Uterus (tissue), 4 donors: ENCODE results near the gene NOX3. TPM values are rescaled to one million over a fixed set of nuclear protein-coding genes. Genes with fewer than 3 reads are reported as not detected.

Experiments
- DNase-seq, 2 donors: peaks; one replicate each; pipeline ENCODE4 v3.0.0-alpha.2; 2019 to 2020
- H3K27ac ChIP-seq, 2 donors: fragments of 200-600 bp; sonication (generic); 1 replicate in 1 of 2; 2 replicates in 1 of 2; pipeline ENCODE4 v1.5.1; 2016 to 2018
- H3K27me3 ChIP-seq, 2 donors: fragments of 200-600 bp; sonication (generic); one replicate each; pipeline ENCODE4 v1.5.1; 2018 to 2019; ENCODE audit warnings: control low read depth in 1 of 2
- H3K36me3 ChIP-seq, 2 donors: fragments of 200-600 bp; sonication (generic); one replicate each; pipeline ENCODE4 v1.5.1; 2019; ENCODE audit warnings: control low read depth in 1 of 2
- H3K4me1 ChIP-seq, 2 donors: fragments of 200-600 bp; sonication (generic); one replicate each; pipeline ENCODE4 v1.5.1; 2018 to 2019; ENCODE audit warnings: control low read depth in 1 of 2
- H3K4me3 ChIP-seq, 2 donors: fragments of 200-600 bp; sonication (generic); 1 replicate in 1 of 2; 2 replicates in 1 of 2; pipeline ENCODE4 v1.5.1; 2018 to 2019; ENCODE audit warnings: mild to moderate bottlenecking in 1 of 2
- H3K9me3 ChIP-seq, 2 donors: fragments of 200-600 bp; sonication (generic); one replicate each; pipeline ENCODE4 v1.5.1; 2019; ENCODE audit warnings: control low read depth in 1 of 2
- CTCF ChIP-seq, 4 experiments: fragments of 200-600 bp in 2 of 4; fragments of 450-650 bp in 2 of 4; sonication (generic) in 2 of 4; IDR thresholded peaks; one replicate each; pipeline ENCODE4 v1.5.1; 2016 to 2019; ENCODE audit warnings: antibody characterized with exemption in 4 of 4, mild to moderate bottlenecking in 2 of 4, moderate library complexity in 1 of 4
- POLR2A ChIP-seq, 2 donors: fragments of 450-650 bp; IDR thresholded peaks; one replicate each; pipeline ENCODE4 v1.6.1; 2016; ENCODE audit warnings: antibody characterized with exemption in 2 of 2, mild to moderate bottlenecking in 1 of 2, moderate library complexity in 1 of 2
- intact Hi-C: fragments of 100-400 bp; cut with DNase I; formaldehyde crosslinking; loops from one replicate; pipeline ENCODE4 v1.15.1; 2023; ENCODE audit warnings: low total_unique reads
- total RNA-seq, 4 donors: library from RNA; depleted of rRNA in 3 of 4; stranded (reverse); fragments of >200 nt in 3 of 4; gene quantifications; one replicate each; pipeline versions ENCODE4 v1.1.0 to v1.2.4, GENCODE V29; 2014 to 2023
- donor health status: DM: yes; HTN: yes; CAD: no.

Gene NOX3
- total RNA-seq, 4 donors from 2014 or later: not detected

- Histone ChIP-seq H3K9me3 (no peaks in the 10 kb centered on the region), H3K27ac (no peak overlapping the region), H3K4me1 (no peaks in the 10 kb centered on the region), H3K27me3 (no peaks in the 10 kb centered on the region), H3K36me3 (no peaks in the 10 kb centered on the region), H3K4me3 (no peak overlapping the region)
- DNase-seq: no peak
- intact Hi-C loops: no loop called here
- no peak for TF ChIP-seq POLR2A (IDR thresholded peaks at IDR 0.05)
- no peak for TF ChIP-seq CTCF (IDR thresholded peaks at IDR 0.05)
Measured at GRCh38 chr6:155432293-155432692, 23.3 kb downstream of the NOX3 start.

GRCh38 chr6:155429321-155429893 is 26.2 kb downstream of the NOX3 start:
- Histone ChIP-seq H3K27me3 (no peaks in the 10 kb centered on the region), H3K9me3 (no peaks in the 10 kb centered on the region), H3K27ac (no peak overlapping the region), H3K36me3 (no peaks in the 10 kb centered on the region), H3K4me3 (no peak overlapping the region), H3K4me1 (no peaks in the 10 kb centered on the region)
- TF ChIP-seq POLR2A (IDR thresholded peaks at IDR 0.05): no peak
- no peak for TF ChIP-seq CTCF (IDR thresholded peaks at IDR 0.05)
- intact Hi-C loops: no loop called here
- DNase-seq: no peak

GRCh38 chr6:155426408-155426945 is 29.2 kb downstream of the NOX3 start:
- H3K27ac ChIP-seq: no peak overlapping the region
- H3K27me3 ChIP-seq: no peaks in the 10 kb centered on the region
- no peak overlapping the region for H3K4me3 ChIP-seq
- TF ChIP-seq POLR2A (IDR thresholded peaks at IDR 0.05): no peak
- TF ChIP-seq CTCF (IDR thresholded peaks at IDR 0.05): no peak
- intact Hi-C loops: no loop called here
- no peaks in the 10 kb centered on the region for H3K36me3 ChIP-seq
- no peaks in the 10 kb centered on the region for H3K9me3 ChIP-seq
- no peaks in the 10 kb centered on the region for H3K4me1 ChIP-seq
- no peak for DNase-seq

- no peaks in the 10 kb centered on the region for H3K4me1 ChIP-seq
- H3K4me3 ChIP-seq: no peak overlapping the region
- no peaks in the 10 kb centered on the region for H3K9me3 ChIP-seq
- intact Hi-C loops: no loop called here
- no peak overlapping the region for H3K27ac ChIP-seq
- H3K27me3 ChIP-seq: no peaks in the 10 kb centered on the region
- no peaks in the 10 kb centered on the region for H3K36me3 ChIP-seq
- DNase-seq: no peak
- TF ChIP-seq CTCF (IDR thresholded peaks at IDR 0.05): no peak
- TF ChIP-seq POLR2A (IDR thresholded peaks at IDR 0.05): no peak
Measured at GRCh38 chr6:155424181-155424580, 31.5 kb downstream of the NOX3 start.

- no peak for TF ChIP-seq POLR2A (IDR thresholded peaks at IDR 0.05)
- TF ChIP-seq CTCF (IDR thresholded peaks at IDR 0.05): no peak
- intact Hi-C loops: no loop called here
- Histone ChIP-seq H3K27ac (no peak overlapping the region), H3K4me3 (no peak overlapping the region), H3K4me1 (peaks cover 0 to 2% of the 10 kb centered on the region in 2 donors), H3K36me3 (no peaks in the 10 kb centered on the region), H3K27me3 (no peaks in the 10 kb centered on the region), H3K9me3 (no peaks in the 10 kb centered on the region)
- no peak for DNase-seq
Measured at GRCh38 chr6:155422635-155423034, 33.0 kb downstream of the NOX3 start.
